GM23338 (cell line): ENCODE data around the gene TMEM14A. TPM values are rescaled to one million over a fixed set of nuclear protein-coding genes. Genes with fewer than 3 reads are reported as not detected.

Experiments
- ATAC-seq: fragments of 200-7000 bp; cut with Tn5 transposase; 3 replicates; pipeline ENCODE4 v1.9.1; 2020
- DNase-seq: peaks from one replicate; pipeline ENCODE4 v3.0.0-alpha.2; 2015; ENCODE audit warnings: low spot score
- H2AFZ ChIP-seq: fragments of 200-600 bp; sonication (generic); 2 replicates; pipeline ENCODE4 v1.8.0; 2016; ENCODE audit warnings: antibody characterized with exemption, mild to moderate bottlenecking, moderate library complexity
- H3F3A ChIP-seq: fragments of 200-600 bp; sonication (generic); replicated peaks from 2 replicates; pipeline ENCODE4 v1.8.0; 2017; ENCODE audit warnings: antibody characterized with exemption, mixed run types, low read depth
- H3K27ac ChIP-seq: fragments of 200-600 bp; sonication (generic); 2 replicates; pipeline ENCODE4 v1.6.1; 2016; ENCODE audit warnings: low read depth
- H3K27me3 ChIP-seq: fragments of 200-600 bp; sonication (generic); 2 replicates; pipeline ENCODE4 v1.8.0; 2016; ENCODE audit warnings: mild to moderate bottlenecking, mixed run types, moderate library complexity; ENCODE audit not compliant: insufficient read depth
- H3K36me3 ChIP-seq: fragments of 200-600 bp; sonication (generic); 2 replicates; pipeline ENCODE4 v1.8.0; 2016; ENCODE audit warnings: mild to moderate bottlenecking; ENCODE audit not compliant: insufficient read depth
- H3K4me1 ChIP-seq: fragments of 200-600 bp; sonication (generic); 2 replicates; pipeline ENCODE4 v1.8.0; 2016; ENCODE audit warnings: mild to moderate bottlenecking, moderate library complexity; ENCODE audit not compliant: insufficient read depth
- H3K4me2 ChIP-seq: fragments of 200-600 bp; sonication (generic); 2 replicates; pipeline ENCODE4 v1.7.1; 2017; ENCODE audit warnings: mixed run types
- H3K4me3 ChIP-seq: fragments of 200-600 bp; sonication (generic); 2 replicates; pipeline ENCODE4 v1.6.1; 2016; ENCODE audit warnings: mixed run types
- H3K79me2 ChIP-seq: fragments of 200-600 bp; sonication (generic); replicated peaks from 2 replicates; pipeline ENCODE4 v1.8.0; 2017; ENCODE audit warnings: mild to moderate bottlenecking; ENCODE audit not compliant: insufficient read depth
- H3K9me2 ChIP-seq: fragments of 200-600 bp; sonication (generic); 2 replicates; pipeline ENCODE4 v1.8.0; 2017; ENCODE audit not compliant: insufficient read depth
- H4K20me1 ChIP-seq: fragments of 200-600 bp; sonication (generic); replicated peaks from 2 replicates; pipeline ENCODE4 v1.8.0; 2017; ENCODE audit warnings: mild to moderate bottlenecking; ENCODE audit not compliant: insufficient read depth
- H3K27ac Mint-ChIP-seq: 2 replicates; pipeline ENCODE4 v1.8.0; 2020; ENCODE audit warnings: inconsistent platforms, mild to moderate bottlenecking, moderate library complexity, mixed read lengths
- H3K27me3 Mint-ChIP-seq: 3 replicates; pipeline ENCODE4 v1.8.0; 2022; ENCODE audit warnings: low read depth, mild to moderate bottlenecking, moderate library complexity, mixed read lengths, inconsistent platforms; ENCODE audit not compliant: insufficient read depth, poor library complexity
- H3K36me3 Mint-ChIP-seq: 3 replicates; pipeline ENCODE4 v1.8.0; 2021; ENCODE audit warnings: low read depth, mild to moderate bottlenecking, inconsistent platforms, moderate library complexity, mixed read lengths
- H3K4me1 Mint-ChIP-seq: 3 replicates; pipeline ENCODE4 v1.8.0; 2020; ENCODE audit warnings: mild to moderate bottlenecking, inconsistent platforms, mixed read lengths
- H3K4me3 Mint-ChIP-seq: 3 replicates; pipeline ENCODE4 v1.8.0; 2021; ENCODE audit warnings: moderate library complexity, mild to moderate bottlenecking, inconsistent platforms, mixed read lengths
- H3K9me3 Mint-ChIP-seq: 3 replicates; pipeline ENCODE4 v1.8.0; 2020; ENCODE audit warnings: moderate library complexity, mild to moderate bottlenecking, inconsistent platforms, mixed read lengths
- CREB1 ChIP-seq: fragments of 250-450 bp; sonication (Bioruptor Pico); IDR thresholded peaks from 2 replicates; pipeline ENCODE4 v1.5.0; 2020; ENCODE audit warnings: low read depth, mild to moderate bottlenecking, moderate library complexity
- CTCF ChIP-seq, 2 experiments: fragments of 200-600 bp in 1 of 2; sonication (generic) in 1 of 2; conservative IDR thresholded peaks; 2 replicates each; pipeline versions ENCODE4 v1.5.1 to v1.6.1; 2016 to 2017; ENCODE audit warnings: antibody characterized with exemption in 2 of 2, low read depth in 2 of 2, mild to moderate bottlenecking in 2 of 2, moderate library complexity in 1 of 2
- ETS1 ChIP-seq: IDR thresholded peaks from 2 replicates; pipeline ENCODE4 v1.6.1; 2016; ENCODE audit warnings: antibody characterized with exemption
- EZH2 ChIP-seq: fragments of 200-600 bp; sonication (generic); IDR thresholded peaks from one replicate; pipeline ENCODE4 v1.8.0; 2017; ENCODE audit warnings: antibody characterized with exemption, mild to moderate bottlenecking, low read depth; ENCODE audit not compliant: unreplicated experiment
- EZH2phosphoT487 ChIP-seq: fragments of 200-600 bp; sonication (generic); IDR thresholded peaks from one replicate; pipeline ENCODE4 v1.8.1; 2018; ENCODE audit warnings: antibody characterized with exemption; ENCODE audit not compliant: unreplicated experiment
- JUNB ChIP-seq: IDR thresholded peaks from one replicate; pipeline ENCODE4 v1.6.1; 2016; ENCODE audit warnings: antibody characterized with exemption; ENCODE audit not compliant: unreplicated experiment
- NANOG ChIP-seq: IDR thresholded peaks from 2 replicates; pipeline ENCODE4 v1.6.1; 2016; ENCODE audit warnings: antibody characterized with exemption, borderline replicate concordance
- POLR2AphosphoS5 ChIP-seq: IDR thresholded peaks from 2 replicates; pipeline ENCODE4 v1.6.1; 2016; ENCODE audit warnings: antibody characterized with exemption, low read depth
- STAT1 ChIP-seq: IDR thresholded peaks from one replicate; pipeline ENCODE4 v1.6.1; 2016; ENCODE audit warnings: antibody characterized with exemption; ENCODE audit not compliant: unreplicated experiment
- ZNF114 ChIP-seq: fragments of 250-450 bp; sonication (Bioruptor Pico); IDR thresholded peaks from 2 replicates; pipeline ENCODE4 v1.5.0; 2020; ENCODE audit warnings: mild to moderate bottlenecking, moderate library complexity
- ZNF331 ChIP-seq: fragments of 250-450 bp; sonication (Bioruptor Pico); IDR thresholded peaks from 2 replicates; pipeline ENCODE4 v1.5.0; 2020; ENCODE audit warnings: low read depth, mild to moderate bottlenecking, moderate library complexity
- ZNF462 ChIP-seq: fragments of 250-450 bp; sonication (Bioruptor Pico); IDR thresholded peaks from 2 replicates; pipeline ENCODE4 v1.5.0; 2020; ENCODE audit warnings: mild to moderate bottlenecking, moderate library complexity
- polyA plus RNA-seq: library from polyadenylated mRNA; unstranded; fragments of >200 nt; fragmentation: Nextera tagmentation; extraction: Ambion mirVana; gene quantifications from 2 replicates; pipeline ENCODE4 v1.2.1, GENCODE V29; 2016
- total RNA-seq: library from RNA; depleted of rRNA; stranded (reverse); fragments of >200 nt; shearing (Covaris generic); gene quantifications from 2 replicates; pipeline ENCODE4 v1.2.3, GENCODE V29; 2014
- TF ChIP-seq, protein P1 (sequence below): IDR thresholded peaks from one replicate; pipeline ENCODE4 v1.6.1; 2018; ENCODE audit warnings: antibody characterized with exemption; ENCODE audit not compliant: unreplicated experiment

TMEM14A gene
- total and polyA plus RNA-seq, 2 experiments from 2014 or later = 13.9 to 36.0 TPM

DNA sequence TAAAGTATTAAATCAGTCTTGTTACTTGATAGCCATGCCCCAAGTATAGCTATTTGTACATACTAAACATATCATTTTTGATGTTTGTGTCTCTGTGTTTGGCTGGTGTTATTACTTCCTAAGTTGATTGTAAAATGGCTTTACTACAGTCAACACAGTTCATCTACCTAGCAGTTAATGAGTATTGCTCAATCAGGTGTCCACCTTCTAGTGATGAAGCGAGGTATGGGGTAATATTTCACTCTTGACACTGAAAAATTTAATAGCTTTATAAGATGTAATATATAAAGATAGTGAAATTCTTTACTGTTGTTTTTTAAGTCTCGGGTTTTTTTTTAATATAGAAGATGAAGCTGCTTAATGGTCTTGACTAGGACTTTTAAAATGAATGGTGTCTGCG lies 18.9 kb downstream of the TMEM14A start:
- no peaks in the 10 kb centered on the region for H3K4me1 ChIP-seq
- peaks cover 6% of the 10 kb centered on the region; the same call in 2 of the 3 replicates for H3K4me1 Mint-ChIP-seq
- no peaks in the 10 kb centered on the region for H3K79me2 ChIP-seq
- no peak overlapping the region for H3K4me3 ChIP-seq
- no peak overlapping the region for H3K4me2 ChIP-seq
- no peaks in the 10 kb centered on the region for H3F3A ChIP-seq
- H3K9me2 ChIP-seq = no peaks in the 10 kb centered on the region
- H3K27ac Mint-ChIP-seq = no peak overlapping the region
- H2AFZ ChIP-seq = no peak overlapping the region
- no peaks in the 10 kb centered on the region for H3K36me3 ChIP-seq
- no peak for TF ChIP-seq EZH2
- no peak for TF ChIP-seq STAT1
- no peak for TF ChIP-seq ETS1
- TF ChIP-seq EZH2phosphoT487 = no peak
- TF ChIP-seq ZNF331 (CRISPR knock-in tag) = no peak
- no peak for TF ChIP-seq JUNB
- TF ChIP-seq CTCF (conservative IDR thresholded peaks at IDR 0.05; ENCODE audit: low read depth in 2 of 2) = no peak
- TF ChIP-seq POLR2AphosphoS5 = no peak
- no peak for TF ChIP-seq ZNF114 (CRISPR knock-in tag)
- TF ChIP-seq NANOG = no peak
- no peak for TF ChIP-seq CREB1
- TF ChIP-seq ZNF462 (CRISPR knock-in tag) = no peak
- TF ChIP-seq, protein P1, sequence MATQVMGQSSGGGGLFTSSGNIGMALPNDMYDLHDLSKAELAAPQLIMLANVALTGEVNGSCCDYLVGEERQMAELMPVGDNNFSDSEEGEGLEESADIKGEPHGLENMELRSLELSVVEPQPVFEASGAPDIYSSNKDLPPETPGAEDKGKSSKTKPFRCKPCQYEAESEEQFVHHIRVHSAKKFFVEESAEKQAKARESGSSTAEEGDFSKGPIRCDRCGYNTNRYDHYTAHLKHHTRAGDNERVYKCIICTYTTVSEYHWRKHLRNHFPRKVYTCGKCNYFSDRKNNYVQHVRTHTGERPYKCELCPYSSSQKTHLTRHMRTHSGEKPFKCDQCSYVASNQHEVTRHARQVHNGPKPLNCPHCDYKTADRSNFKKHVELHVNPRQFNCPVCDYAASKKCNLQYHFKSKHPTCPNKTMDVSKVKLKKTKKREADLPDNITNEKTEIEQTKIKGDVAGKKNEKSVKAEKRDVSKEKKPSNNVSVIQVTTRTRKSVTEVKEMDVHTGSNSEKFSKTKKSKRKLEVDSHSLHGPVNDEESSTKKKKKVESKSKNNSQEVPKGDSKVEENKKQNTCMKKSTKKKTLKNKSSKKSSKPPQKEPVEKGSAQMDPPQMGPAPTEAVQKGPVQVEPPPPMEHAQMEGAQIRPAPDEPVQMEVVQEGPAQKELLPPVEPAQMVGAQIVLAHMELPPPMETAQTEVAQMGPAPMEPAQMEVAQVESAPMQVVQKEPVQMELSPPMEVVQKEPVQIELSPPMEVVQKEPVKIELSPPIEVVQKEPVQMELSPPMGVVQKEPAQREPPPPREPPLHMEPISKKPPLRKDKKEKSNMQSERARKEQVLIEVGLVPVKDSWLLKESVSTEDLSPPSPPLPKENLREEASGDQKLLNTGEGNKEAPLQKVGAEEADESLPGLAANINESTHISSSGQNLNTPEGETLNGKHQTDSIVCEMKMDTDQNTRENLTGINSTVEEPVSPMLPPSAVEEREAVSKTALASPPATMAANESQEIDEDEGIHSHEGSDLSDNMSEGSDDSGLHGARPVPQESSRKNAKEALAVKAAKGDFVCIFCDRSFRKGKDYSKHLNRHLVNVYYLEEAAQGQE = no peak
- H3K27me3 ChIP-seq = no peaks in the 10 kb centered on the region
- ATAC-seq (no peak), DNase-seq (no peak)
- H3K27ac ChIP-seq = no peak overlapping the region
- H3K27me3 Mint-ChIP-seq = peaks cover 4% of the 10 kb centered on the region
- H4K20me1 ChIP-seq = no peaks in the 10 kb centered on the region
- H3K9me3 Mint-ChIP-seq = no peaks in the 10 kb centered on the region
- peaks cover 4% of the 10 kb centered on the region; the same call in 2 of the 3 replicates for H3K36me3 Mint-ChIP-seq
- H3K4me3 Mint-ChIP-seq = no peak overlapping the region
